ENCODE measurements around the gene CWC27.

Gene CWC27

DNA sequence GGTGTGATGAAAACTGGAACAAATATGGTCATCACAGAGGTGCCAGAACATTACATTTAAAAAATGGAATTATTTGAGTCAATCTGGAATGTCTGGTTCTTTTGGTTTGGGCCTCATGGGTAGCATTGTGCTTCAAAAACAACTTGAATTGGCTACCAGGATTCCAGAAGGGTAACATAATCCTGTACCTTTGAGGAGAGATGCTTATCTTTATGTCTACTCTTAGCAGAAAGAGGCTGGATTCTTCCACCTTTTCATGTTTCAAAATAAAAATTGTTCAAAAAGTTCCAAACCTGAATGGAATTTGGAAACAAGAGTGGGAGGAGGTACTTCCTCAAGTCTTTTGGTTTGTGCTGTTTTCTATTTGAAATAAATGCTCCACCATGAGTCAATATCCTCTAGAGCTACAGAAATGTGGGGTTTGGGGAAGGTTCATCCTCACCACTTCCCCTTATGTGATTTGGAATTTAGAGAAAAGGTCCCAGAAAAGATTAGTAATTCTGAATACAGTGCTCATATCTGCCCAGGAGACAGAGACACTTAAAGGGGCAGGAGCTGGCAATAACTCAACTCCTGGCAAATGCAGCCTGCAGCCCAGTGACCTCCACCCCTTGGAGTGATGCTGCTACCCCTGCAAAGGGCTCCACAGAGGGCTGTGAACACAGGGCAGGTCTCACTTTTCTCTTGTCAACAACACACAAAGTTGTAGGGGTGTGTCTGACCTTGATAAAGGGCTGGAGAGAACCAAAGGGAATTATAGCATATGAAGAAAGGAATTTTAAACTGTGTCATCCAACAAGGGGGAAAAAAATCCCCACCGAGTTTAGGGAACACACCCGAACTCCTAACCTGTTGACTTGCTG lies 272.8 kb downstream of the CWC27 start:
- no peak for DNase-seq

DNA sequence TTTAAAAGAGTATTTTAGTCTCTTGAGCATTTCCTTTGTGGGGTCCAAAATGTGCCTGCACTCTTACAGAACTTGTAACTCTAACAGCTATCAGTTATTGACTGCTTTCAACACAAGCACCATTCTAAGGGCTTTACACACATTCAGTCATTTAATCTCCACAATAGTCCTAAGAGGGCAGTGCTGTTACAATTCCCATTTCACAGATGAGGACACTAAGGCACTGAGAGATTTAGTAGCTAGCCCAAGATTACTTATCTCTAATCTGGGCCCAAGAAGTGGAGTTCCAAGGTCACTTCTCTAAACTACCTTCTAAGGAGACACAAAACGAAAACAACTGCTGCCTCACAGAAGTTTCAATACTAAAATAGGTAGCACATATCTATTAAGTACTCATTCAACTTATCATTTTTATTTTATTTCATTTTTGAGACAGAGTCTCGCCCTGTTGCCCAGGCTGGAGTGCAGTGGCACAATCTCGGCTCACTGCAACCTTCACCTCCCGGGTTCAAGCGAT lies 275.2 kb downstream of the CWC27 start:
- DNase-seq, result no peak

DNA sequence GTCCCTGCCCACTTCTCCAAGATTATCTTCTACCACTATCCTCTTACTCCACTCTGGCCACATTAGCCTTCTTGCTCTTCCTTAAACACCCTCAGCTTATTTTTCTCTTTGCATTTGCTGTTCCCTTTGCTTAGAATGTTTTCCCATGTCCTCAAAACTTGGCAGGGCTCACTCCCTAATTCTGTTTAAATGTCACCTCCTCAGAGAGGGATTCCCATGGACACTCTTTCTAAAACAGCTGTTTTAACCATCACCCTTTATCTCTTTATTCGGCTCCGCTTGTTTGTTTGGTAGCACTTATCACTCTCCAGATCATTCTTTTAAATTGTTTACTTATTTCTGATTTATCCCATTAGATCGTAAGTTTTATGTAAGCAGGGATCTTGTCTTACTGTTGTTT lies 278.5 kb downstream of the CWC27 start:
- DNase-seq, result no peak

DNA sequence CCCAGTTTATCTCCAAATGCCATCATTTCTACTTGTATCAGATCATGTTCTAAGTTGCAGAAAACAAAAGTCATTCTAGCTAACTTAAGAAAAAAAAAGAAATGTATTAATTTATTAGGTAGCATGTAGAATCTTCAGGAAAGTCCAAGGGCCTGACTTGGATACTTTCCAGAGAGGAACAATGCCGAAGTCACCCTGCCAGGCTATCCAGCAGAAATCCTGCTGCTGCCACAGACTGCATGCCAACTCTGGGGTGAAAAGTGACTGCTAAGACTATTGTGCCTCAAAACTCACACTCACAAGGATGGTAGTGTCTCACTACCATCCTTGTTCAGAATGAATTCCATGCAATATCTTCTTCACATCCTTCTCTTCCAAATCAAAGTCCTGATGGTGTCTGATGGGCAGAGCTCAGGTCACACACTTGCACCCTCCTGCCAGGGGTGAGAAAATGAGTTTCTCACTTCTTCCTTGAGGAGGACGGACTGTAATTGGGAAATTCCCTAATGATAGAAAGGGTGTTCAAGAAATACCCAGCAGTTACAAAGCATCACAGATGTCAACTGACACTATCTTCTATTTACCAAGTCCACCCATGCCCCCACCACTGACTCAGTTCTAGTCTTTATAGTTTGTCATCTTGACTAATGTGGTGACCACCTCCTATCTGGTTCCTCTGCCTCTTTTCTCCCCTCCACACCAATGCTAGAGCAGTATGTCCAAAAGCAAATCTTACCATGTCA lies 279.4 kb downstream of the CWC27 start:
- no peak for DNase-seq

DNA sequence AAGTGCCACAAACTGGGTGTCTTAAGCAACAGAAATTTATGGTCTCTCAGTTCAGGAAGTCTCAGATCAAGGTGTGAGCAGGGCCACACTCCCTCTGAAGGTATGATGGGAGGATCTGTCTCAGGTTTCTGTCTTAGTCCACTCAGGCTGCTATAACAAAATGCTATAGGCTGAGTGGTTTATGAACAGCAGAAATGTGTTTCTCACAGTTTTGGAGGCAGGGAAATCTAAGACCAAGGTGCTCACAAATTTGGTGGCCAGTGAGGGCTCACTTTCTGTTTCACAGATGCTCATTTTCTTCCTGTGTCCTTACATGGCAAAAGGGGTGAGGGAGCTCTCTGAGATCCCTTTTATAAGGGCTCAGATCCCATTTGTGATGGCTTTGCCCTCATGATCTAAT lies 281.4 kb downstream of the CWC27 start:
- no peak for DNase-seq

DNA sequence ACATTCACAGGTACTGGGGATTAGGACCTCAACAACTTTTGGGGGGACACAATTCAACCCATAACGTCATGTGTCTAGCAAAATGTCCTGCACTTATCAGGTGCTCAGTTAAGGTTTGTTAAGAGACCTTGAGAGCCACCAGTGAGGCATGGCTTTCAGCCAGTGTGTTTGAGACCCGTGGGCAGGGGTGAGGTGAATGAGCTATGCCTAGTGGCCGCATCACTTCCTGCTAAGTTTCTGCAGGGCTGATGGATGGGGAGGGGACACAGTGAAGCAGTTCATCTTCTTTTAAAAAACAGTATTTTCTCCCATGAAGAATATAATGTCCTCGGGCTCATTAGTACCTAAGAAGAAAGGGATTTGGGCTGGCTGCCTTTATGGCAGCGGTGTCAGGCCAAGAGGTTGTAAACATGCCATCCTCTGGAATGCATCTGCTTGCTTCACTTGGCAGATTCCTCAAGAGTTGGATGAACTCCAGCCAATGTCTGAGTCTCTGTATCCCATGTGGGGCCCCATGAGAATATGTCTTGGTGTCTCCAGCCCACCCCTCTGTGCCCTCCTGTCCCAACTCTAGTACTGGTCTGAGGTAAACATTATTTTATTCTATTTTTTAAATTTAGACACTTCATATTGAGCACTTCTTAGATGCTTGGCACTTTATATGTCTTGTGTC lies 282.2 kb downstream of the CWC27 start:
- no peak for DNase-seq

DNA sequence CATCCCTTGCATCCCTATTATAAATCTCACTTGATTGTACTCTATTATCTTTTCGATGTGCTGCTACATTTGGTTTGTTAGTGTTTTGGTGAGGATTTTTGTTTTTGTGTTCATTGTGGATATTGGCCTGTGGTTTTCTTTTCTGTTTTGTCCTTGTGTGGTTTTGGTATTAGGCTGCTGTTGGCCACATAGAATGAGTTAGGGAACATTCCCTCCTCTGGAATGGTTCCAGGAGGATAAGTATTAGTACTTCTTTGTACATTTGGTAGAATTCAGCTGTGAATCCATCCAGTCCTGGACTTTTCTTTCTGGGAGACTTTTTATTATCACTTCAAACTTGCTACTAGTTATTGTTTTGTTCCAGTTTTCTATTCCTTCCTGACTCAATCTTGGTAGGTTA lies 287.2 kb downstream of the CWC27 start:
- no peak for DNase-seq

DNA sequence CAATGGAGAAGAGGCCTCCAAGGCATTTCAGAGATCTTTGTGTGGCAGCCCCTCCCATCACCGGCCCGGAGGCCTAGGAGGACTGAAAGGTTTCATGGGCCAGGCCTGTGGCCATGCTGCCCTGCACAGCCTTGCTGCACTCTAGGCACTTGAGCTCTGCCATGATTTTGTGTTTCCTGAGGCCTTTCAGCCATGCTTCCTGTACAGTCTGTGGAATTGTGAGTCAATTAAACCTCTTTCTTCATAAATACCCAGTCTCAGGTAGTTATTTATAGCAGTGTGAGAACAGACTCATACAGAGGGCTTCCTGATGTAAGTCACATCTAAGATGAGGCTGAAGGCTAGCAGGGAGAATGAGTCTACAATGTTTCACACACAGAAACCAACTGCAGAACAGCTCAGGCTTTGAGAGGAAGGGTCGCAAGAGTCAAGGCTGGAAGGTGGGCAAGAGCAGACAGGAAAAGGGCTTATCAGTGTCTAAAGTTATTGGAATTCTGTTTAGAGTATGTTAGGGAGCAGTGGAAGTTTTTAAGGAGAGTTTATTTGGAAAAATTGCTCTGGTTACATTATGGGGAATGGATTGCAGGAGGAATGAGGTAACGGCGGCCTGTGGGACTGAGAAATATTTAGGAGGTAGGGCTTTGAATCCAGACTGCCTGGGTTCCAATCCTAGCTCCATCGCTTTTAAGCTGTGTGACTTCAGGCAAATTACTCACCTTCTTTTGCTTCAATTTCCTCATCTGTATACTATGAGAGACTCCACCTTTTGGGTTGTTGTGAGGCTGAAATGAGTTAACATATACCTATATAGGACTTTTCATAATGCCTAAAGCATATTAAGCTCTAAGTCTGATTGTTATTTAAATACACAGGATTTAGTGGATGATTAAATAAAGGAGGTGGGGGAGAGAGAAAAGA lies 291.2 kb downstream of the CWC27 start:
- DNase-seq, result no peak

DNA sequence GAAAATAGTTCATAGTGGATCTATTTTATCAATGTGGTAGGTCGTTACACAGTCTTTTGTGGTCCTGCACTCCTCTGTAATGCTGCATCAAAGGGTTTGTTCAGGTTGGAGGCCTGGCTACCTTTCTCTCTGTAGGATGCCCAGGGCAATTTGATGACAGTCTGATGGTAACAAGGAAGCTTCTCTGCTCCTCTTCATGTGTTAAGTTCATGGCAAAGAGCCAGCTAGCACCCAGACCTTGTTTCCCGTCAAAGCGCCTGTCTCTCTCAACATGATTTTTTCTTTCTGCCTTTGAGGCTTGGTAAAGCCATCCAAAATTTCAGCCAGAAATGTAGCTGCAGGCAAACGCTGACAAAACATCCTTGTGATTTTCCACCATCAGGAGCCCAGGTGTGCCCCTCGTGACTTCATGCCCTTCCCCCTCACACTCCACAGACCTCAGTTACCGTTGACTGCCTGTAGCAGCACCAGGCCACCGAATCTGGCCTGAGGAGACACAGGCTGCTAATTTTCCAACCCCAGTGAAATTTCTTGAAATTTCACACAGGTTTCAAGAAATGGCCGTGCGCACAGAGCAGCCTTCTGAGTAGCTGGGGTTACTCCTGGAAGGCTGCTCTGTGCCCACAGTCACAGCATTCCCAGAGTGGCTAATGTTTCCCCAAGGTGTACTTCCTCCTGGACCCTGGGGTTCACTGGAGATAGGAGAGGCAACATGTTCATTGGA lies 292.7 kb downstream of the CWC27 start:
- DNase-seq, result no peak

DNA sequence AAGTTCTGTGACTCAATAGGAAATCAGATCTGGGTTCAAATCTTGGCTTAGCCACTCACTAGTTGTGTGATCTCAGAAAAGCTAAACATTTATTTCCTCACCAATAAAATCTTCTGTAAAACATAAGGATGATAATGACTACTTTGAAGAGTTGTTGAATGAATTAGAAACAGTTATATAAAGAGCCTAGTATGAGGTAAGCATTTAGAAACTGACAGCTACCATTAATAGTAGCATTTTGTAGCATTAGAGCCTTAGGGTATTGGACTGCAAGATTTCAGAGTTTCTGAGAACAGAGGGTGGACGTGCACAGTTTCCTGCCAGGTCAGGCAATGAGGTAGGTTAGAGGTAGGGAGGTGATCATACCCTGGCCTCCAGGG lies 293.2 kb downstream of the CWC27 start:
- DNase-seq, result no peak

DNA sequence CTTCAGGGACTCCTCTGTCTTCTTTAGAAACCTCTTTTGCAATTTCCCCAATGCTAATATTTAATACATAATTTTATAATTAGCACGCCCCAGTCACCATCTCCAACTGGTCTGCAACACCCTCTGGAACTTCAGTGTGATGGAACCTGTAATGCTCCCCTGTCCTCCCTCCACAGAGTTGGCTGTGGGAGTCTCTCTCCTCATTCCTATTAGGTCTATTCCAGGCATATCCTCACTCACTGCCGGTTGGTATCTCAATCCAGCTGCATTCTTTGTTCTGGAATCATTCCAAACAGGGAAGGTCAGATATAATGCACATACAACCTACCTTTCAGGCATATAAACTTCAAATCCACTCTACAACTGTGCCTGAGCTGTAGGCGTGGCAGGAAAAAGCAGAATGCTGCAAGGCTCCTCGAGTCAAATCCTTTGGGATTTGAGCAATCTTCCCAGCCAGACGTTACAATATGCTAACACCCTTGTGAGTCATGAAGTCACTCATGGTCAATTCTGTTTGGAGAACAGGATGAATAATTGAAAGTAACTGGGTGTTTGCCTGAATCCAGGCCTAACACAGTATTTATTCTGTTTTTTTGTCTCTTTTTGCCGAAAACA lies 293.8 kb downstream of the CWC27 start:
- DNase-seq, result no peak

DNA sequence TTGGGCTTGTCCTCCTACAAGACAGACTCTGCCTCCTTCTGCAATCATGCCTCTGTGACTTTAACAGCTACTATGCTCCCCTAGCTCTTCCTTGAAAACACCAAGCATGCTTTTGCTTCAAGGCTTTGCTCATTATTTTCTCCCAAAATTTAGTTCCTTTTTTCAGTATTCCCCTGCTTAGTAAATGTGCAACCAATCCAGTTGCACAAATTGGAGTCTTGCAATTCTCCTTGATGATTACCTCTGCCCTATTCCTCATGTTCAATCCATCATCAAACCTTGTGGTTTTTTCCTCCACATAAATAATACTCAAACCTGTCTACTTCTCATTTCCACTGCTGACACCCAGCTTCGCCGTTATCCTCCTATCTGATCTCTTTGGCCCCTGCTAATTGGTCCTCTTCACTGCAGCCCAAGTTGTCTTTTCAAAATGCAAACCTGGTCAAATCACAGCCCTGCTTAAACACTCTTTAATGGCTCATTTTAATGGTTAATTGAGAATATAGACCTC lies 296.3 kb downstream of the CWC27 start:
- no peak for DNase-seq

DNA sequence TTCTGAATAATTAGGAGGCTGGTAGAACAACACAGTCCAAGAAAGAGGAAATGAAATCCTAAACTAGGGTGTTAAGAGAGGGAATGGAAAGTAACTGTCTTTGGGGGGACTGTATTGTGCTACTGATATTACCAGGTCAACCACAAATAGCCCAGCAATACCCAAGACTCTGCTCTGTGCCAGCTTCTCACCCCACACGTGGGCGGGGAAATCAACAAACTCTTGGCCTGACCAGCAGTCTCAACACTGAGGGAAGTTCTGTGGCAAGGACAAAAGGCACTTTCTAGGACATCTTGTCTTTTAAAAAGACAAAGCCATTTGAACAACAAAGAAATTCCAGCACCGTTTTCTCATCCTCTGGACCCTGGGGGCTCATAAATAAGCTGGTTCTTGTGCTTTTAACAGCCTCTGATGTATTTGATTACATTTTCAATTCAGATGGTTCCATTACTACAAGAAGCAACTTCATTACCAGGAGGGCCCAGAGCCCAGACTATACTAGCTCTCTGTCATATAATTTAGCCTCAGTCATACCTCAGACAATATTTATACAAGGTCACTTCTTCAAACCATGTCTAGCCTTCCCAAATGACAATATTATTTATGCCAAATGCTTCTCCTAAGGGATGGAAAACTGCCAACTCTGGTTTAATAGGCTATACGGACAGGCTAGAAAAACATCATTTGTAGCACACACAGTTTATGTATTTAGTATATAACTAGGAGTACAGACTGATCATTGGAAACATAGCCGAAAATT lies 297.8 kb downstream of the CWC27 start:
- no peak for DNase-seq

DNA sequence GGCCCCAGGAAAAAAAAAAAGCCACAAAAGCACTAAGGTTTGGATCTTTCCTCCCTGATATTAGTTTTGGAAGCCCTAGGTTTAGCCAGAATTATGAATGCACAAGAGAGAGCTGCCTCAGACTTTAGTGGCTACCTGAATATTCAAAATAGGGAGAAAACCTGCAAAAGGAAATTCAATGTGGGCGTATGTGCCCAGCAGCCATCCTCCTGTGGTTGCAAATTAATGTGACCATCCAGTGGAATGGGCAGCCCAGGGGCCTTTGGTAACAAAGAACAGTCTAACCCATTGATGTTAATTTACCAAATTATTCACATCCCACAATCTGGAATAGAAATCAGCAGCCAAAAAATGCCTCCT lies 298.4 kb downstream of the CWC27 start:
- no peak for DNase-seq
